Trophoblast cell (in vitro differentiated cells and primary cell): ENCODE measurements around the gene CANX.

Experiments used
- DNase-seq, 2 donors: peaks; one replicate each; pipeline ENCODE4 v3.0.0-alpha.2; 2016
- H2AFZ ChIP-seq: 2 replicates; pipeline ENCODE4 v1.6.1; 2013; ENCODE audit warnings: low read length, moderate library complexity, mild to moderate bottlenecking; ENCODE audit not compliant: insufficient read depth, poor library complexity
- H2AK5ac ChIP-seq: 2 replicates; pipeline ENCODE4 v1.6.1; 2013; ENCODE audit warnings: mild to moderate bottlenecking, low read length
- H2BK120ac ChIP-seq: 2 replicates; pipeline ENCODE4 v1.6.1; 2013; ENCODE audit warnings: low read length, mild to moderate bottlenecking, moderate library complexity; ENCODE audit not compliant: insufficient read depth, poor library complexity
- H2BK12ac ChIP-seq: 2 replicates; pipeline ENCODE4 v1.6.1; 2013; ENCODE audit warnings: mild to moderate bottlenecking, low read length, moderate library complexity
- H2BK5ac ChIP-seq: 2 replicates; pipeline ENCODE4 v1.6.1; 2013; ENCODE audit warnings: low read length, low read depth, moderate library complexity, mild to moderate bottlenecking; ENCODE audit not compliant: poor library complexity
- H3K14ac ChIP-seq: 2 replicates; pipeline ENCODE4 v1.6.1; 2013; ENCODE audit warnings: mild to moderate bottlenecking, low read length
- H3K18ac ChIP-seq: 2 replicates; pipeline ENCODE4 v1.6.1; 2013; ENCODE audit warnings: mild to moderate bottlenecking, low read length
- H3K23ac ChIP-seq: 2 replicates; pipeline ENCODE4 v1.6.1; 2013; ENCODE audit warnings: low read length
- H3K27ac ChIP-seq: 2 replicates; pipeline ENCODE4 v1.5.1; 2013; ENCODE audit warnings: low read depth, mild to moderate bottlenecking, inconsistent platforms, low read length, moderate library complexity
- H3K27me3 ChIP-seq: 2 replicates; pipeline ENCODE4 v1.6.1; 2013; ENCODE audit warnings: inconsistent platforms, mild to moderate bottlenecking, low read length, moderate library complexity; ENCODE audit not compliant: insufficient read depth
- H3K36me3 ChIP-seq, 2 experiments: 1 replicate in 1 of 2; 2 replicates in 1 of 2; pipeline ENCODE4 v1.6.1; 2013; ENCODE audit warnings: low read length in 2 of 2, mild to moderate bottlenecking in 2 of 2, moderate library complexity in 1 of 2; ENCODE audit not compliant: insufficient read depth in 2 of 2, control insufficient read depth in 1 of 2
- H3K4ac ChIP-seq: 2 replicates; pipeline ENCODE4 v1.6.1; 2013; ENCODE audit warnings: low read depth, mild to moderate bottlenecking, low read length, moderate library complexity
- H3K4me1 ChIP-seq, 2 experiments: 1 replicate in 1 of 2; 2 replicates in 1 of 2; pipeline ENCODE4 v1.6.1; 2013; ENCODE audit warnings: low read length in 2 of 2, mild to moderate bottlenecking in 2 of 2, moderate library complexity in 1 of 2; ENCODE audit not compliant: insufficient read depth in 2 of 2, control insufficient read depth in 1 of 2
- H3K4me2 ChIP-seq: 2 replicates; pipeline ENCODE4 v1.6.1; 2013; ENCODE audit warnings: inconsistent platforms, mild to moderate bottlenecking, low read length, moderate library complexity
- H3K4me3 ChIP-seq: 2 replicates; pipeline ENCODE4 v1.5.1; 2013; ENCODE audit warnings: mild to moderate bottlenecking, low read depth, low read length, inconsistent platforms
- H3K79me1 ChIP-seq: one replicate; pipeline ENCODE4 v1.6.1; 2013; ENCODE audit warnings: low read length
- H3K79me2 ChIP-seq: 2 replicates; pipeline ENCODE4 v1.6.1; 2013; ENCODE audit warnings: low read length, mild to moderate bottlenecking; ENCODE audit not compliant: control insufficient read depth, insufficient read depth, poor library complexity
- H3K9ac ChIP-seq: 2 replicates; pipeline ENCODE4 v1.6.1; 2013; ENCODE audit warnings: mild to moderate bottlenecking, low read length
- H3K9me3 ChIP-seq: 2 replicates; pipeline ENCODE4 v1.6.1; 2013; ENCODE audit warnings: low read depth, mild to moderate bottlenecking, control low read depth, inconsistent platforms, low read length; ENCODE audit not compliant: insufficient read depth
- H4K12ac ChIP-seq: 2 replicates; pipeline ENCODE4 v1.6.1; 2013; ENCODE audit warnings: low read depth, mild to moderate bottlenecking, low read length, moderate library complexity
- H4K8ac ChIP-seq: 2 replicates; pipeline ENCODE4 v1.6.1; 2013; ENCODE audit warnings: low read depth, mild to moderate bottlenecking, low read length, moderate library complexity
- H4K91ac ChIP-seq: one replicate; pipeline ENCODE4 v1.6.1; 2013; ENCODE audit warnings: low read depth, mild to moderate bottlenecking, low read length, moderate library complexity
- WGBS: extraction: QIAGEN DNeasy Blood & Tissue Kit; methylation state at CpG from one replicate; pipeline ENCODE4 v1.1.7; 2013; ENCODE audit warnings: missing lambda C conversion rate; ENCODE audit not compliant: insufficient read length, insufficient coverage; ENCODE audit errors: extremely low coverage; 5-methylcytosine and 5-hydroxymethylcytosine counted together

The CANX gene

DNA sequence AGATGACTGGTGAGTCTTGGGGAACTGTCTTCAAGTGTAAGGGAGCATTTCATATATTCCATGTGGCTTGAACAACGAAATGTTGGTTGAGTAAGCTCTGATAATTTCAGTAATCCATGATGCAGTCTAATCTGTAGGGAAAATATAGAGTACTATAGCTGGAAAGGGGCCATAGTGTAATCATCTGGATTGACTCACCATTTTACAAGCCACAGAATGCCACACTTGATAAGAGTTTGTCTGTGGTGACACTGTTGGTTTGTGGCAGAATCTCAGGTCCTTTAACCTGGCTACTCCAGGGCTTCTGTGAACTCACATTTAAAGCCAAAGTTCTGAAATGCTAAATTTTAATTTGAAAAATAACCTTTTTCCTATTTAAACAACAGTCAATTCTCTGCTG is 17.5 kb downstream of the CANX start:
- Histone ChIP-seq H2BK12ac (no peak overlapping the region), H3K36me3 (peaks cover 56 to 69% of the 10 kb centered on the region in 2 experiments), H2AFZ (no peak overlapping the region), H3K79me2 (no peaks in the 10 kb centered on the region), H3K23ac (no peak overlapping the region), H4K91ac (no peak overlapping the region), H4K8ac (no peak overlapping the region), H3K4me2 (no peak overlapping the region), H2BK120ac (no peak overlapping the region), H3K4me3 (no peak overlapping the region), H3K4ac (no peak overlapping the region), H3K14ac (no peak overlapping the region), H2AK5ac (no peak overlapping the region), H3K79me1 (no peaks in the 10 kb centered on the region), H4K12ac (no peak overlapping the region), H3K27me3 (no peaks in the 10 kb centered on the region), H3K27ac (no peak overlapping the region), H2BK5ac (no peak overlapping the region), H3K4me1 (no peaks in the 10 kb centered on the region), H3K9me3 (no peaks in the 10 kb centered on the region), H3K18ac (no peak overlapping the region), H3K9ac (no peak overlapping the region)
- WGBS = no CpG with 5 or more reads among the region's 1 CpG
- no peak for DNase-seq

DNA sequence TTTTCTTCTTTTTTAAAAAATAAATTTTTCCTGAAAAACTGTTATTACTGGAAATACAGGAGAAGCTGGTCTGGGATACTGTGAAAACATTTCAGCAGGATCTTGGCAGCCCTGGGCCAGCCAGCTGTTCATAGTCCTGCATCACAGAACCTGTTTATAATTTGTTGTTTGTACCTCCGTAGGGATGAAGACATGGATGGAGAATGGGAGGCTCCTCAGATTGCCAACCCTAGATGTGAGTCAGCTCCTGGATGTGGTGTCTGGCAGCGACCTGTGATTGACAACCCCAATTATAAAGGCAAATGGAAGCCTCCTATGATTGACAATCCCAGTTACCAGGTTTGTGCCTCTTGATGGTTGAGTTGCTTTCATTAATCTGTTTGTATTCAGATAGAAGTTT is 21.5 kb downstream of the CANX start:
- Histone ChIP-seq H3K36me3 (peaks cover 41 to 74% of the 10 kb centered on the region in 2 experiments), H3K4me2 (no peak overlapping the region), H2AFZ (no peak overlapping the region), H3K79me2 (no peaks in the 10 kb centered on the region), H2BK120ac (no peak overlapping the region), H2BK5ac (no peak overlapping the region), H2AK5ac (no peak overlapping the region), H3K79me1 (no peaks in the 10 kb centered on the region), H3K9ac (no peak overlapping the region), H3K4me3 (no peak overlapping the region), H4K12ac (no peak overlapping the region), H4K8ac (no peak overlapping the region), H3K23ac (no peak overlapping the region), H3K4me1 (no peaks in the 10 kb centered on the region), H3K4ac (no peak overlapping the region), H3K18ac (no peak overlapping the region), H3K14ac (no peak overlapping the region), H4K91ac (no peak overlapping the region), H3K27ac (no peak overlapping the region), H3K9me3 (no peaks in the 10 kb centered on the region), H3K27me3 (no peaks in the 10 kb centered on the region), H2BK12ac (no peak overlapping the region)
- no CpG with 5 or more reads among the region's 2 CpGs for WGBS
- no peak for DNase-seq

DNA sequence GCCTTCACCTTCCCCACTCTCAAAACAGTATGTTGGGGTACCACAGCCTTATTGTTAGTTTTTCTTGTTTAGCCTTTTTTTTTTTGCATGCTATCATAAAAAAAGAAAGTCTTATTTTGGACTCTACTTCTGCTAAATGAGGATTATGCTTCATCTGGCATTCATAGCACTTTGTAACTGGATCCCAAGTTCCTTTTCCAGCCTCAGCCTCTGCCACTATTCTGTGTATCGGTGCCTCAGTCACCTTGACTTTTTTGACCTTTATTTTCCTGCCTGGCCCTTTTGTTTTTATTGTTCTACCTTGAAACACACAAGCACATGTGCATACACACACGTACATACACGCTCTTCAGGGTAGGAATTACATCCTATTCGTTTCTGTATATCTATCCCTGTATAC is 25.4 kb downstream of the CANX start:
- Histone ChIP-seq H2AK5ac (no peak overlapping the region), H4K12ac (no peak overlapping the region), H3K4me3 (no peak overlapping the region), H3K27ac (no peak overlapping the region), H3K23ac (no peak overlapping the region), H3K4me1 (no peaks in the 10 kb centered on the region), H3K79me2 (no peaks in the 10 kb centered on the region), H4K8ac (no peak overlapping the region), H4K91ac (no peak overlapping the region), H3K18ac (no peak overlapping the region), H2BK12ac (no peak overlapping the region), H3K9ac (no peak overlapping the region), H2BK120ac (no peak overlapping the region), H3K9me3 (no peaks in the 10 kb centered on the region), H3K4me2 (no peak overlapping the region), H2AFZ (no peak overlapping the region), H3K4ac (no peak overlapping the region), H3K27me3 (no peaks in the 10 kb centered on the region), H2BK5ac (no peak overlapping the region), H3K36me3 (peaks cover 44 to 71% of the 10 kb centered on the region in 2 experiments), H3K79me1 (no peaks in the 10 kb centered on the region), H3K14ac (no peak overlapping the region)
- no peak for DNase-seq
- WGBS = no CpG with 5 or more reads among the region's 4 CpGs

DNA sequence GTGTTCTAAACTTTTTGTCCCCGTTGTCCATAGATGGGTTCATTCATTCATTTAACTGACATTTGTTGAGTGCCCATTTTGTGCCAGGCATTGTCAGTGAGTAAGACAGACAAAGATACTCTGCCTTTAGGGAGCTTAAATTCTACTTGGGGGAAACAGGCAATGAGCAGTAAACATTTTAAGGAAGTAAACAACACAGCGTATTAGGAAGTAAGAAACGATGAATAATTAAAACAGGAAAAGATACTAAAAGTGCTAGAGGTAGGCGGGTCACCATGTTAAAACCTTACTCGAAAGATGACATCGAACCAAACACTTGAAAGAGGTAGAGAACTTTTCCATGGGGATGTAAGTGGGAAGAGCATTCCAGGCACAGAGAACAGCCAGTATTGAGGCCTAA is 28.3 kb downstream of the CANX start:
- Histone ChIP-seq H3K4ac (no peak overlapping the region), H2BK5ac (no peak overlapping the region), H3K27ac (no peak overlapping the region), H3K79me1 (no peaks in the 10 kb centered on the region), H3K4me2 (no peak overlapping the region), H3K4me1 (no peaks in the 10 kb centered on the region), H3K18ac (no peak overlapping the region), H4K91ac (no peak overlapping the region), H3K9me3 (no peaks in the 10 kb centered on the region), H3K79me2 (no peaks in the 10 kb centered on the region), H4K12ac (no peak overlapping the region), H2AFZ (no peak overlapping the region), H4K8ac (no peak overlapping the region), H3K9ac (no peak overlapping the region), H2AK5ac (no peak overlapping the region), H2BK12ac (no peak overlapping the region), H3K27me3 (no peaks in the 10 kb centered on the region), H3K4me3 (no peak overlapping the region), H3K36me3 (peaks cover 28 to 55% of the 10 kb centered on the region in 2 experiments), H3K14ac (no peak overlapping the region), H3K23ac (no peak overlapping the region), H2BK120ac (no peak overlapping the region)
- no peak for DNase-seq
- no CpG with 5 or more reads among the region's 6 CpGs for WGBS
